Uterus (tissue), 2 donors: ENCODE measurements around the gene DDX23.

Experiments used
- POLR2A ChIP-seq, 2 donors: fragments of 450-650 bp; IDR thresholded peaks; one replicate each; pipeline ENCODE4 v1.6.1; 2016; ENCODE audit warnings: antibody characterized with exemption in 2 of 2, mild to moderate bottlenecking in 1 of 2, moderate library complexity in 1 of 2
- TF ChIP-seq, protein P1 (sequence below), 4 experiments: fragments of 200-600 bp in 2 of 4; fragments of 450-650 bp in 2 of 4; sonication (generic) in 2 of 4; IDR thresholded peaks; one replicate each; pipeline ENCODE4 v1.5.1; 2016 to 2019; ENCODE audit warnings: antibody characterized with exemption in 4 of 4, mild to moderate bottlenecking in 2 of 4, moderate library complexity in 1 of 4

DNA sequence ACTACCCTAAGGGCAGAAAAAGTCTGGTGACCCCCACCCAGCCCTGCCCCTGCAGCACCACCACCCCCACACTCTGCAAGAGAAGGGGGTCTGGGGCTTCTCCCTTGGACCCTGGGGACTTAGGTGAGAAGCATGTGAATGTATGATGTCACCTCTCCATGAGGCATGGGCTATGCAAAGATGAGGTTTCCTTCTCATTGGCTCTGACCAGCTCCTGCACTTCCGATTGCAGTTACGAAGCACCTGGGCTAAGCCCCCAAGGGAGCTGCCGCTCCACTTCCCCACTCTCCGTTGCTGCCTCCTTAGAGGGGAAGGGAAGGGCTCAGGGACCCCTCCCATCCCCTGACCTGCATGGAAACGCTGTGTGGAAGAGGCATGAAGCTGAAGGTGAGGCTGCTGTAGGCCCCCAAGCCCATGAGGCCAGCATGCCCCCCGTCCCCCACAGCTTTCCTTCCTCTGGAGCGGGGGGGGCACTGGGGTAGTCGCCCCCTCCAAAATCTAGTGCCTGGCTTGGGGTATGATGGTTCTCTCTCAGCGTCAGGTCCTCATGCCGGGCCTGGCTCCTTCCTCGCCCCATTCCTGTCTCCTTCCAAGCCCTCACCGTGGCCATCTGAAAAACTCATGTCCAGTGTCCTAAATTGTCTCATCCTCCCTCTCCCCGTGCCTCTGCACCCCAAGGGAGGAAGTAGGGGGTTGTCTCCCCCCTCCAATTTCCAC is 5.5 kb upstream of the DDX23 start:
- TF ChIP-seq, protein P1, sequence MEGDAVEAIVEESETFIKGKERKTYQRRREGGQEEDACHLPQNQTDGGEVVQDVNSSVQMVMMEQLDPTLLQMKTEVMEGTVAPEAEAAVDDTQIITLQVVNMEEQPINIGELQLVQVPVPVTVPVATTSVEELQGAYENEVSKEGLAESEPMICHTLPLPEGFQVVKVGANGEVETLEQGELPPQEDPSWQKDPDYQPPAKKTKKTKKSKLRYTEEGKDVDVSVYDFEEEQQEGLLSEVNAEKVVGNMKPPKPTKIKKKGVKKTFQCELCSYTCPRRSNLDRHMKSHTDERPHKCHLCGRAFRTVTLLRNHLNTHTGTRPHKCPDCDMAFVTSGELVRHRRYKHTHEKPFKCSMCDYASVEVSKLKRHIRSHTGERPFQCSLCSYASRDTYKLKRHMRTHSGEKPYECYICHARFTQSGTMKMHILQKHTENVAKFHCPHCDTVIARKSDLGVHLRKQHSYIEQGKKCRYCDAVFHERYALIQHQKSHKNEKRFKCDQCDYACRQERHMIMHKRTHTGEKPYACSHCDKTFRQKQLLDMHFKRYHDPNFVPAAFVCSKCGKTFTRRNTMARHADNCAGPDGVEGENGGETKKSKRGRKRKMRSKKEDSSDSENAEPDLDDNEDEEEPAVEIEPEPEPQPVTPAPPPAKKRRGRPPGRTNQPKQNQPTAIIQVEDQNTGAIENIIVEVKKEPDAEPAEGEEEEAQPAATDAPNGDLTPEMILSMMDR (IDR thresholded peaks at IDR 0.05): no peak
- no peak for TF ChIP-seq POLR2A (IDR thresholded peaks at IDR 0.05)
